HL-60 (cell line): ENCODE results near the gene KLHL7.

Experiments
- CTCF ChIP-seq: IDR thresholded peaks from one replicate; pipeline ENCODE4 v1.5.1; 2011; ENCODE audit warnings: low read length, control low read depth, inconsistent platforms; ENCODE audit not compliant: insufficient read depth
- GABPA ChIP-seq: IDR thresholded peaks from 2 replicates; pipeline ENCODE4 v1.6.1; 2012; ENCODE audit warnings: low read depth
- POLR2AphosphoS5 ChIP-seq: IDR thresholded peaks from 2 replicates; pipeline ENCODE4 v1.6.1; 2012; ENCODE audit warnings: low read depth
- REST ChIP-seq: IDR thresholded peaks from 2 replicates; pipeline ENCODE4 v1.6.1; 2012; ENCODE audit warnings: low read depth; ENCODE audit not compliant: insufficient replicate concordance
- SPI1 ChIP-seq: IDR thresholded peaks from 2 replicates; pipeline ENCODE4 v1.6.1; 2012; ENCODE audit warnings: low read depth, mild to moderate bottlenecking, borderline replicate concordance

- no peak for TF ChIP-seq CTCF
- no peak for TF ChIP-seq POLR2AphosphoS5
- TF ChIP-seq REST, result no peak
- no peak for TF ChIP-seq GABPA
- no peak for TF ChIP-seq SPI1
These were observed 30.9 kb upstream of the KLHL7 start for GRCh38 chr7:23074443-23075261.
